Measurements from ENCODE around the gene PPEF1.

Gene PPEF1

DNA sequence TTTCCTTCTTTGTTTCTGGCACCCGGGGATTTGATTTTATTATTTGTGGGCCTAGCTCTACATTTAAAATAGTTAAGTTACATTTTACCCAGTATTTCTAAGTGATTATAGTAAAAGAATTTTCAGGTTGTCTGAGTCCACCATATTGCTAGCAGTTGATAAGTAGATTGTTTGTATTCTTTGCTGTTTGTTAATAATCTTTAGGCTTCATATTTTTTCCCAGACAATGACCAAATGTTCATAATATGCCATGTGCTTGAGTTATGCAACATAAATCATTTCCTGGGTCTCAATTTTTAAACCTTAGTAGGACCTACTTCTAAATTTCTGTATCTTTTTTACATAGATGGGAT is 149.2 kb downstream of the PPEF1 start:
- H3K27me3 Mint-ChIP-seq, result no peaks in the 10 kb centered on the region
- no peaks in the 10 kb centered on the region for H3K9me3 Mint-ChIP-seq
- H3K36me3 Mint-ChIP-seq (ENCODE audit: insufficient read depth), result no peaks in the 10 kb centered on the region
- no peak overlapping the region for H3K27ac Mint-ChIP-seq
- DNase-seq, result no peak
- no peak for ATAC-seq (replicated peaks)
- H3K4me3 Mint-ChIP-seq, result no peak overlapping the region
- H3K4me1 Mint-ChIP-seq (ENCODE audit: low read depth in 2 of 2), result peaks cover 0 to 9% of the 10 kb centered on the region in 2 donors

DNA sequence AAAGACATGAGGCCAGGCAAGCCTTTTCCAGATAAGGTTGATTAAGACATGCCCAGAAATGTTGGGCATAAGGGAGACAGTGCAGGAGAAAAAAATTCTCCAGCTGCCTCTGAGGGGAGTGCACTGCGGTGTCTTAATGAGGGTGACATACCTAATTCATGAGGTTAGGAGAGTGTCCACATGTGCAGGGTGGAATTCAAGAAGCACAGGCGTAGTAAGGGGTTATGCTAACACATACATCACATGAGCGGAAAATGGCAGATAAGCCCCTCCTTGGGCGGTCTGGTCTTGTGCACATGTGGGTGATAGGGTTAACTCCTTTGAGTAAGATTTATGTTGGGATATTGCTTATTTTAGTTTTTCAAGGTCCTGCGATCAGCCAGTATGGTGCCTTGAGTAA is 154.1 kb downstream of the PPEF1 start:
- Mint-ChIP-seq H3K9me3 (no peaks in the 10 kb centered on the region), H3K4me1 (ENCODE audit: low read depth in 2 of 2) (peaks cover 0 to 3% of the 10 kb centered on the region in 2 donors), H3K36me3 (ENCODE audit: insufficient read depth) (no peaks in the 10 kb centered on the region)

DNA sequence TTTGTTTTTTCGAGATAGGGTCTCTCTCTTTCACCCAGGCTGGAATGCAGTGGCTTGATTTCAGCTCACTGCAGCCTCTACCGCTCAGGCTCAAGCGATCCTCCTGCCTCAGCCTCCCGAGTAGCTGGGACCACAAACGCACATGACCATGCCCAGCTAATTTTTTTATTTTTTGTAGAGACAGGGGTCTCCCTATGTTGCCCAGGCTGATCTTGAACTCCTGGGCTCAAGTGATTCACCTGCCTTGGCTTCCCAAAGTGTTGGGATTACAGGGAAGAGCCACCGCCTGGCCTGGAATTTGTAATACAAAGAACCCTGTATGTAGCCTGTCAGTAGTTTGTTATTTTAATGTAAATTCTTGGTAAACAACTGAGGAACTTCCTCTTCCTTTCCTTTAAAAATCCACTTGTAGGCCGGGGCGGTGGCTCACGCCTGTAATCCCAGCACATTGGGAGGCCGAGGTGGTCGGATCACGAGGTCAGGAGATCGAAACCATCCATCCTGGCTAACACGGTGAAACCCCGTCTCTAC is 157.0 kb downstream of the PPEF1 start:
- H3K27ac Mint-ChIP-seq, result no peak overlapping the region
- H3K9me3 Mint-ChIP-seq, result no peaks in the 10 kb centered on the region
- H3K27me3 Mint-ChIP-seq, result no peaks in the 10 kb centered on the region
- ATAC-seq (replicated peaks) (no peak), DNase-seq (no peak)
- H3K4me1 Mint-ChIP-seq (ENCODE audit: low read depth in 2 of 2), result no peaks in the 10 kb centered on the region
- no peaks in the 10 kb centered on the region for H3K36me3 Mint-ChIP-seq (ENCODE audit: insufficient read depth)
- no peak overlapping the region for H3K4me3 Mint-ChIP-seq

More for the DNA sequence above, 154.1 kb downstream of the PPEF1 start:
- H3K27me3 Mint-ChIP-seq, result no peaks in the 10 kb centered on the region
- no peak for DNase-seq
- no peak overlapping the region for H3K27ac Mint-ChIP-seq
- ATAC-seq (replicated peaks), result no peak
- no peak overlapping the region for H3K4me3 Mint-ChIP-seq

DNA sequence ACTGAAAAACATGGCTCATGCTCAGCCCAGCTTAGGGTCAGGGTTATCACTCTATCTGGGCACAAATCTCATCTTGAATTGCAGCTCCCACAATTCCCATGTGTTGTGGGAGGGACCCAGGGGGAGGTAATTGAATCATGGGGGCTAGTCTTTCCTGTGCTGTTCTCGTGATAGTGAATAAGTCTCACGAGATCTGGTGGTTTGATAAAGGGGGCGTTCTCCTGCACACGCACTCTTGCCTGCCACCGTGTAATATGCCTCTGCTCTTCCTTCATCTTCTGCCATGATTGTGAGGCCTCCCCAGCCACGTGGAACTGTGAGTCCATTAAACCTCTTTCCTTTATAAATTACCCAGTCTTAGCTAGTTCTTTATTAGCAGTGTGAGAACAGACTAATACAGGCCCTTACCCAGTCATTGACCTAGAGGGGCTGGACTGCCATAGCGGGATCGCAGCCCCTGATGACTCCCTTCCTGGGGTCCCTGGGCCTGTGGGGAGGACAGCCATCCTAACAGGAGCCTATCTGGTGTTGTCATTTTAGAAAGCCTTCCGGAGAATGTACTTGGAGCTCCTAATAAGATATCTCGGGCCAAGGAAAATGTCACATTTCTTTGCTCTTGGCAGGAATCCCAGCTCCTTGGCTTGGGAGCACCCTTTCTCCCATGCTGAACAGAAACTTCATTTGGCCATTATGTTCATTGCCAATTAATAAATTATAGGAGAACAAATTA is 163.9 kb downstream of the PPEF1 start:
- H3K4me3 Mint-ChIP-seq, result no peak overlapping the region
- H3K36me3 Mint-ChIP-seq (ENCODE audit: insufficient read depth), result peaks cover 3% of the 10 kb centered on the region

DNA sequence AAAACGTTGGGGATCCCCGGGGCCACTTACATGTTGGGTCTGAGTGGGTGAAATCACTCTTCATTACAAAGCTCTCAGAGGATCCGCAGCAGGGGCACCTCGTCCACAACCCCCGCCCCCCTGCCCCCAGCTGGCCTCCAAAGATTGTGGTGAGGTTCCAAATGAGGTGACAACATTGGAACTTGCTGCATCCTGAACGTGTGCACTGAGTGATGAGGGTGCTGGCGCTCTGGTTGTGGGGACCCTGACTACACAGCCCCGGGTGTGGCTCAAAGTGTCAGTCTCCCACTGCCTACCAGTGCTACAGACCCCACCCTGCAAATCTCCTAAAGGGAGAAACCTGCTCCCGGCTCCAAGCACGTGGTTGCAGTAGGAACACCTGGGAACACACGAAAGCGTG is 164.5 kb downstream of the PPEF1 start:
- DNase-seq (no peak), ATAC-seq (replicated peaks) (no peak)
- Mint-ChIP-seq H3K4me1 (ENCODE audit: low read depth in 2 of 2) (peaks cover 7 to 10% of the 10 kb centered on the region in 2 donors), H3K27me3 (peaks cover 7 to 29% of the 10 kb centered on the region in 2 donors), H3K36me3 (ENCODE audit: insufficient read depth) (peaks cover 3% of the 10 kb centered on the region), H3K9me3 (no peaks in the 10 kb centered on the region), H3K27ac (no peak overlapping the region), H3K4me3 (no peak overlapping the region)

More for the DNA sequence above, 163.9 kb downstream of the PPEF1 start:
- no peak overlapping the region for H3K27ac Mint-ChIP-seq
- no peak for DNase-seq
- no peaks in the 10 kb centered on the region for H3K9me3 Mint-ChIP-seq
- peaks cover 7 to 10% of the 10 kb centered on the region in 2 donors for H3K4me1 Mint-ChIP-seq (ENCODE audit: low read depth in 2 of 2)
- peaks cover 7 to 23% of the 10 kb centered on the region in 2 donors for H3K27me3 Mint-ChIP-seq
- ATAC-seq (replicated peaks), result no peak

DNA sequence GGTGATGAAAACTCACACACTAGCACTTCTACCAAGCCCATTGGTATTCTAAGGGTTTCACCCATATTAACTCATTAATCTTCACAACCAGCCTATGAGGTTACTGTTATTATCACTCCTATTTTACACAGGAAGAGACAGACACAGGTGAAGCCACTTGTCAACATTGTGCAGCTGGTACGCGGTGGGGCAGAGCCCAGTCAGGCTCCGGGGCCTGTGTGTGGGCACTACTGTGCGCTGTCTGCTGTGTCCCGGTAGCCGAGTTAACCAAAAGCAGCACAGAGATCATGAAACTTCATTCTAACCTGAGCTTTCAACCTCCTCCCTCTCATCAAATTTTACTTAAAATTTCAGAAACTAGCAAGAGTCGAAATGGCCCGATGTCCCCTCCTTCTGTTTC is 165.2 kb downstream of the PPEF1 start:
- Mint-ChIP-seq H3K9me3 (no peaks in the 10 kb centered on the region), H3K27me3 (peaks cover 7 to 31% of the 10 kb centered on the region in 2 donors), H3K36me3 (ENCODE audit: insufficient read depth) (peaks cover 3% of the 10 kb centered on the region), H3K27ac (peak overlapping the region; percentile 62 to 73), H3K4me1 (ENCODE audit: low read depth in 2 of 2) (peaks cover 7 to 10% of the 10 kb centered on the region in 2 donors), H3K4me3 (peak overlapping the region in 1 of 2 donors; percentile 70)
- ATAC-seq (replicated peaks) (no peak), DNase-seq (no peak)

DNA sequence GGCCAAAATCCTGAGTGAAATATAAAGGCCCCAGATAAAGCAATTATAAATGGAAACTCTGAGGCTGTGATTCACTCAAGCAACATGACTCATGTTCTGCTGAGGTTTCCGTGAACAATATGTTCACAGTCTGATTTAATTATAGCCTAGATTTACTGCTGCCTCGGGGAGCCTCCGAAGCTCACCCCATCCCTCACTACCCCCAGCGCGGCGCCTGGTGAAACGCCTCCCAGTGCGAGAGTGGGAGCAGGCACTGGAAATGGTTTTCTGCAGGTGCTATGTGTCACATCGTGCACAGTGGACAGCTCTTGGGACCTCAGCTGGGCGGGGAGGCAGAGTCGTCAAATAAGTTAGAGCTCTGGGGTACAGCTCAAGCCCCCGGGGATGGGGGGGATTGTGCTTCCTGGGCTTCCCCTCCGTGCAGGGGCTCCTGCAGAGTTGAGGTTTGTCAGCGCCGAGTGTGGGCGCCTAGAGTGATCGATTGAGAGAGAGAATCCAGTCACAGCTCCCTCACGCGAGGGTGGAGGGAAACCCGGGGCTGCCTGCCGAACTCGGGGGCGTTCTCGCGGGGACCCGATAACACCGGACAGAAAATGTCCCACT is 165.8 kb downstream of the PPEF1 start:
- Mint-ChIP-seq H3K36me3 (ENCODE audit: insufficient read depth) (peaks cover 3% of the 10 kb centered on the region), H3K4me3 (peak overlapping the region; percentile 70 to 75), H3K4me1 (ENCODE audit: low read depth in 2 of 2) (peaks cover 7 to 10% of the 10 kb centered on the region in 2 donors), H3K9me3 (no peaks in the 10 kb centered on the region), H3K27ac (peak overlapping the region; percentile 62 to 73), H3K27me3 (peaks cover 7 to 34% of the 10 kb centered on the region in 2 donors)
- no peak for ATAC-seq (replicated peaks)
- DNase-seq, result no peak

DNA sequence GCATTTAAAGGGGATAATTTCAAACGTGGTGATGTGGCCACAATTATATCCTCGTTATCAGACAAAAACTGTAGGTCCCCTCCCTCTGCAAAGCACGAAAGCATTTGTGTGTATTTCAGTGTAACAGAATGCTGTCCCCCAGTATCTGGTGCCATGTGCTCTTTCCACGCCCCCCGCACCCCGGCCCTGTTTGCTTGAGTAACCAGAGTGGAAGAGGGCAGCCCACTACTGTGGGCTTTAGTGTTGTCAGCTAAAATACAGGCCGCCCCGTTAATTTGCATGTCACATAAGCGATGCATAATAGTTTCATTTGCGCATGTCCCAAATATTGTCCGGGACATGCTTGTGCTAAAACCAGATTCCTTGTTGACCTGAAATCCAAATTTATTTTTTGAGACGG is 166.4 kb downstream of the PPEF1 start:
- ATAC-seq (replicated peaks) (no peak), DNase-seq (no peak)
- H3K9me3 Mint-ChIP-seq, result no peaks in the 10 kb centered on the region
- H3K4me3 Mint-ChIP-seq, result peak overlapping the region; percentile 70 to 75
- H3K4me1 Mint-ChIP-seq (ENCODE audit: low read depth in 2 of 2), result peaks cover 7 to 10% of the 10 kb centered on the region in 2 donors
- H3K27ac Mint-ChIP-seq, result no peak overlapping the region
- peaks cover 5% of the 10 kb centered on the region for H3K36me3 Mint-ChIP-seq (ENCODE audit: insufficient read depth)
- H3K27me3 Mint-ChIP-seq, result peaks cover 7 to 39% of the 10 kb centered on the region in 2 donors

DNA sequence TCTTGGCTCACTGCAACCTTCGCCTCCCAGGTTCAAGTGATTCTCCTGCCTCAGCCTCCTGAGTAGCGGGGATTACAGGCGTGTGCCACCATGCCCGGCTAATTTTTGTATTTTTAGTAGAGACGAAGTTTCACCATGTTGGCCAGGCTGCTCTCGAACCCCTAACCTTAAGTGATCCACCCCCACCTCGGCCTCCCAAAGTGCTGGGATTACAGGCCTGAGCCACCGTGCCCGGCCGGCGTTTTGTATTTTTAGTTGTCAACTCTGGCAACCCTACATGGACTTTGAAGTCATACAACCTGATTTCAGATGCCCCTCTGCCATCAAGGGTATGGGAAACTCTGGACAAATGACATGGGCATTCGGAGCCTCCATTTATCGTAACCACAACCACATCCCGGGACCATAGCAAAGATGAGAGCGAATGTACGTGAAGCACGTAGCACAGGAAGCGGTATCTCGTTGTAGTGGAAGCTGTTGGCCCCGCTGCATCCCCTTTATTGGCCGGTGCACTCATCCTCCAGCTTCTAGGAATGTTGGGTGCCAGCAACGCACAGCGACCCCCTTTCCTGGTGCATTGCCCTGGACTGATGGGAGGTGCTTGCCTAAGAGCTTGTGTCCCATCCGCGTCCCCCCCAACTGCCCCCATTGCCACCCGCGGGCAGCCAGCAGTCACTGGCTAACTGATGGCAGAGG is 167.3 kb downstream of the PPEF1 start:
- peaks cover 7 to 10% of the 10 kb centered on the region in 2 donors for H3K4me1 Mint-ChIP-seq (ENCODE audit: low read depth in 2 of 2)
- DNase-seq (no peak), ATAC-seq (replicated peaks) (no peak)
- H3K4me3 Mint-ChIP-seq, result no peak overlapping the region
- no peak overlapping the region for H3K27ac Mint-ChIP-seq
- peaks cover 7 to 43% of the 10 kb centered on the region in 2 donors for H3K27me3 Mint-ChIP-seq
- H3K9me3 Mint-ChIP-seq, result no peaks in the 10 kb centered on the region
- H3K36me3 Mint-ChIP-seq (ENCODE audit: insufficient read depth), result peaks cover 10% of the 10 kb centered on the region

DNA sequence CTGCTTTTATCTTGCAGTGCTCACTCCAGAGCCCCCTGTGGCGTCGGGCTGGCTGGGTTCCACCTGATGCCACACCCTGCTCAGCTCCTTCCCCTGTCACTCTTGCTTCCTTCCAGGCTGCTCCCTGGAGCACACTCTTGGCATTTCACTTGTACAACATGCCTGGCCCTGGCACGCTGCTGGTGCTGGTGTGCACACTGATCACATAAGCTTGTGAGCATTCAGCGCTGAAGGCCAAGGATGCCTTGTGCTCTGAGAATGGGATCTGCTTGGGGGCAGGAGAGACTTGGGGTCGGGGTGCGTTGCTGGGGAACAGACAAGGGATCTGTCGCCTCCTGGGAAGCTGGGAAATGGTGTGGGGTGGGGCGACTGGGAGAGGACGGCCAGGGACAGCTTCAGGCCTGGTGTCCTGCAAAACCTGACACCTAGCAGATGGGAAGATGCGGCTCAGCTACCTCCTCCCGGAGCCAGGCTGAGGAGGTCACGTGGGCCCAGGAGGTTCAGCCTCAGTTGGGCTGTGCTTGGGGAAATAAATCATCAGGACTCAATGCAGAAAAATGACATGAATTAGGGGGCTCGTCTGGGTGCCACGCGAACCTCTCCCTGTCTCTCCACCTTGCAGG is 167.9 kb downstream of the PPEF1 start:
- Mint-ChIP-seq H3K36me3 (ENCODE audit: insufficient read depth) (peaks cover 14% of the 10 kb centered on the region), H3K4me3 (no peak overlapping the region), H3K4me1 (ENCODE audit: low read depth in 2 of 2) (peaks cover 7 to 10% of the 10 kb centered on the region in 2 donors), H3K27me3 (peaks cover 7 to 50% of the 10 kb centered on the region in 2 donors), H3K9me3 (no peaks in the 10 kb centered on the region), H3K27ac (no peak overlapping the region)
- DNase-seq (no peak), ATAC-seq (replicated peaks) (no peak)

DNA sequence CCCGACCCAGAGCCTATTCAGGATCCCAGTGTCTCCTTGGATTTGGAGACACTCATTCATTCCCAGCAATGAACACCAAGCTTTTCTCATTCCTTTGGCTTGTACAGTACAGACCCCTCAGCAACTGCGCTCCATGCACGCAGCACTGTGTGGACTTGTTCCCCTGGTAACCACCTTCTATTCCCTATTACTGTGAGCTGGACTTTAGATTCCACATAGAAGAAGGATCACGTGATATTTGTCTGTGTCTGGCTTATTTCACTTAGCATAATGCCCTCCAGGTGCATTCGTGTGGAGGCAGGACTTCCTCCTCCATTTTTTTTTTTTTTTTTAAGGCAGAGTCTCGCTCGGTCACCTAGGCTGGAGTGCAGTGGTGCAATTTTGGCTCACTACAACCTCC is 170.0 kb downstream of the PPEF1 start:
- no peak for DNase-seq
- Mint-ChIP-seq H3K4me1 (ENCODE audit: low read depth in 2 of 2) (peaks cover 7 to 10% of the 10 kb centered on the region in 2 donors), H3K27ac (no peak overlapping the region), H3K36me3 (ENCODE audit: insufficient read depth) (peaks cover 14% of the 10 kb centered on the region), H3K4me3 (no peak overlapping the region), H3K27me3 (peaks cover 7 to 52% of the 10 kb centered on the region in 2 donors), H3K9me3 (no peaks in the 10 kb centered on the region)
- ATAC-seq (replicated peaks), result no peak

All from effector memory CD8-positive, alpha-beta T cell (primary cell).